Fibroblast of pulmonary artery (primary cell): ENCODE results near the gene SMKR1.

Experiments used
- DNase-seq: peaks from one replicate; pipeline ENCODE4 v3.0.0-alpha.2; 2010; ENCODE audit warnings: low read depth
- H3K4me3 ChIP-seq: replicated peaks from 2 replicates; pipeline ENCODE4 v1.5.1; 2011; ENCODE audit warnings: low read depth, mild to moderate bottlenecking, control low read depth, low read length, moderate library complexity
- CTCF ChIP-seq: IDR thresholded peaks from 2 replicates; pipeline ENCODE4 v1.5.1; 2011; ENCODE audit warnings: mild to moderate bottlenecking, control low read depth, low read length, inconsistent platforms; ENCODE audit errors: missing control alignments

Gene SMKR1

DNA sequence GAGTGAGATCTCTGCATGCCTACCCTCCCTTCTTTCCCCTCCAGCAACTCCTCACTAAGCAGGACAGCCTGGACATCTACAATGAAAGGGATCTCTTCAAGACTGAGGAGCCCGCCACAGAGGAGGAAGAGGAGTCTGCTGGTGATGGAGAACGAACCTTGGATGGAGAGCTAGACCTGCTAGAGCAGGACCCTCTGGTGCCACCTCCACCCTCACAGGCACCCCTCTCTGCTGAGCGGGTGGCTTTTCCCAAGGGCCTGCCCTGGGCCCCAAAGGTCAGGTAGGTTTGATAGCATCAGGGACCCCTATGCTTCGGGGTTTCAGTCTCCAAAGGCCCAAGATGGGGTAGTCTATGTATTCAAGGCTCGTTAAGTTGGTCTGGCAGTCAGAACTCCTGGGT is 44.2 kb upstream of the SMKR1 start:
- no peak overlapping the region for H3K4me3 ChIP-seq
- no peak for TF ChIP-seq CTCF
- DNase-seq: no peak

DNA sequence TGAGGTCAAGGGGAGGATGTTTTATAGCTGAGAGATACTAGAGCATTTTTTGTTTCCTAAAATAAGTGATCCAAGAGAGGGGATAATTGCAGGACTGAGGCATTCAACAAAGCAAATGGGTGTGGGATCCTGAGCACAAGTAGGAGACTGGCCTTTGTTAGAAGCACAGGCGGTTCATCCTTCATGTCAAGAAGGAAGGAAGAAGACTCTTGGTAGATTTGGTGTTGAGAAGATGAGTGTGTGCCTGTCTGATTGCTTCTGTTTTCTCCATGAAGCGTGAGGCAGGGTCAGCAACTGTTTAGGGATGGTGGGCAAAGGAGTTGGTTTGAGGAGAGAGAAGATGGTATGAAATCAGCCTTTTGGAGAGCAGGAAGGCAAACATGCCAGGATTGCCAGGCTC is 40.5 kb upstream of the SMKR1 start:
- no peak for DNase-seq
- no peak overlapping the region for H3K4me3 ChIP-seq
- no peak for TF ChIP-seq CTCF

DNA sequence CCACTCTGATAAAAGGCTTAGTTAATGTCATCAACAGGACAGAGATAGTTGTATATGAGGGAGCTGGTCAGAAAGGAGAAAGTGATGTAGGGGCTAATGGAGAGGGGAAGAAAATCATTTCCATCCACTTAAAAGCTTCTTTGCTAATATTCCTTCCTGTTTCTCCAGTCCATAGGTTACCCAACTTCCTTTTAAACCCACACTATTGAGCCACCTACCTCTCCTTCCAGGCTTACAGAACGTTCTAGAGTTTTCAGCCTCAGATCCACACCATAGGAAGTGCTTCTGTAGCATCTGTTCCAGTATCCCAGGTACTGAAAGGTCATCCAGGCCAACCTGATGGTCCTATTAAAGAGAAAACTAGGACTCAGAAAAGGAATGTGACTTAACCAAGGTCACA is 39.9 kb upstream of the SMKR1 start:
- no peak overlapping the region for H3K4me3 ChIP-seq
- no peak for DNase-seq
- TF ChIP-seq CTCF: no peak

- no peak overlapping the region for H3K4me3 ChIP-seq
- no peak for DNase-seq
- no peak for TF ChIP-seq CTCF
Measured at GRCh38 chr7:129464194-129464593, 38.1 kb upstream of the SMKR1 start.

- H3K4me3 ChIP-seq: no peak overlapping the region
- no peak for TF ChIP-seq CTCF
- DNase-seq: no peak
Measured at GRCh38 chr7:129465080-129465479, 37.3 kb upstream of the SMKR1 start.

- no peak for TF ChIP-seq CTCF
- no peak overlapping the region for H3K4me3 ChIP-seq
Measured at GRCh38 chr7:129466796-129467195, 35.5 kb upstream of the SMKR1 start.

GRCh38 chr7:129468087-129468486 is 34.2 kb upstream of the SMKR1 start:
- H3K4me3 ChIP-seq: no peak overlapping the region
- peak; percentile 46 for DNase-seq
- no peak for TF ChIP-seq CTCF

More at GRCh38 chr7:129466796-129467195, 35.5 kb upstream of the SMKR1 start:
- DNase-seq: no peak
